Heart left ventricle (tissue), 16 donors: ENCODE data around the gene ABCC6. TPM values are rescaled to one million over a fixed set of nuclear protein-coding genes. Genes with fewer than 3 reads are reported as not detected.
"Not testable (repeated sequence)": the region's sequence is repeated elsewhere in the genome, so short reads cannot be mapped to it uniquely, and the experiment has no call there.

Source experiments
- ATAC-seq, 4 donors: fragments of 200-7000 bp; cut with Tn5 transposase; one replicate each; pipeline ENCODE4 v1.9.1; 2020 to 2022; ENCODE audit warnings: moderate library complexity in 4 of 4, mild to moderate bottlenecking in 3 of 4, moderate number of reproducible peaks in 1 of 4
- DNase-seq, 5 donors: peaks; one replicate each; pipeline ENCODE4 v3.0.0-alpha.2; 2020
- H3K27ac ChIP-seq, 12 donors: fragments of 200-600 bp; sonication (generic) in 4 of 12; one replicate each; pipeline versions ENCODE4 v1.5.0 to v1.8.0; 2016 to 2022; ENCODE audit warnings: mild to moderate bottlenecking in 2 of 12
- H3K27me3 ChIP-seq, 9 donors: fragments of 200-600 bp; sonication (generic) in 2 of 9; one replicate each; pipeline versions ENCODE4 v1.5.1 to v1.8.0; 2016 to 2022; ENCODE audit warnings: mild to moderate bottlenecking in 3 of 9
- H3K36me3 ChIP-seq, 9 donors: fragments of 200-600 bp; sonication (generic) in 2 of 9; one replicate each; pipeline versions ENCODE4 v1.5.0 to v1.8.0; 2018 to 2022; ENCODE audit warnings: mild to moderate bottlenecking in 2 of 9
- H3K4me1 ChIP-seq, 12 donors: fragments of 200-600 bp; sonication (generic) in 4 of 12; one replicate each; pipeline versions ENCODE4 v1.5.0 to v1.8.0; 2016 to 2022; ENCODE audit warnings: mild to moderate bottlenecking in 3 of 12
- H3K4me3 ChIP-seq, 12 donors: fragments of 200-600 bp; sonication (generic) in 4 of 12; one replicate each; pipeline versions ENCODE4 v1.5.0 to v1.8.0; 2017 to 2022; ENCODE audit warnings: mild to moderate bottlenecking in 9 of 12, moderate library complexity in 4 of 12
- H3K9me3 ChIP-seq, 12 donors: fragments of 200-600 bp; sonication (generic) in 4 of 12; one replicate each; pipeline versions ENCODE4 v1.5.0 to v1.8.0; 2016 to 2022; ENCODE audit warnings: mild to moderate bottlenecking in 1 of 12
- CTCF ChIP-seq, 12 donors: fragments of 200-600 bp; sonication (generic) in 4 of 12; IDR thresholded peaks; one replicate each; pipeline versions ENCODE4 v1.5.0 to v1.8.0; 2018 to 2022; ENCODE audit warnings: antibody characterized with exemption in 12 of 12, mild to moderate bottlenecking in 5 of 12
- POLR2A ChIP-seq, 2 donors: fragments of 450-650 bp; IDR thresholded peaks; one replicate each; pipeline ENCODE4 v1.6.1; 2017; ENCODE audit warnings: antibody characterized with exemption in 2 of 2, mild to moderate bottlenecking in 2 of 2, moderate library complexity in 2 of 2
- WGBS, 4 donors: extraction: QIAGEN DNeasy Blood & Tissue Kit in 2 of 4; methylation state at CpG; one replicate each; pipeline versions ENCODE4 v1.1.5 to v1.1.7; 2013 to 2018; 5-methylcytosine and 5-hydroxymethylcytosine counted together
- intact Hi-C, 10 donors: fragments of 100-400 bp; cut with DNase I; formaldehyde crosslinking; loops; one replicate each; pipeline versions ENCODE4 v1.11.1 to v1.14.2; 2022
- polyA plus RNA-seq, 2 donors: library from polyadenylated mRNA; stranded (reverse); fragments of 200-250 nt; gene quantifications; one replicate each; pipeline ENCODE4 v1.2.3, GENCODE V29; 2013
- total RNA-seq, 9 donors: library from RNA; depleted of rRNA in 2 of 9; stranded (reverse); fragments of >200 nt in 2 of 9; fragmentation: NEBNext Ultra II Directional in 3 of 9; extraction: Animal tissue kit (Norgen Biotek cat#: 25700) in 3 of 9; gene quantifications; one replicate each; pipeline versions ENCODE4 v1.1.0 to v1.2.4, GENCODE V29; 2016 to 2023
- donor health status: ischemic (EF 13 %, LVEDD 7.1; RV severe dilation, severe dysfunction).
- donor health status: healthy with polysubstance abuse.
- donor health status: DM: no; HTN: yes; CAD: no.
- donor health status: DM: no; HTN: no; CAD: no.
- donor health status: ischemic (EF 25% LVEDD 6.9; RV normal size, moderate dysfunction).
- donor health status: ischemic (EF 25% LVEDD 5.7; RV mildly dilated, moderate dysfunction).
- donor health status: healthy.
- donor health status: DM: yes; HTN: yes; CAD: no.
- donor health status: ischemic (EF 35%, LVEDD 5.7; RV mildly dilated, moderate dysfunction).
- donor health status: nonischemic (EF 11% LVEDD 7.7; RV severe dilation, severe dysfunction).
- donor health status: DM: yes; HTN: yes; CAD: no.
- donor health status: PGD.
- donor health status: ischemic (EF 29% LVEDD 5.4; RV normal size, mild dysfunction).
- donor health status: nonischemic (EF 23%, LVEDD 6.1; RV moderate dilation, normal function).

ABCC6 gene
- total and polyA plus RNA-seq, 11 donors, result 0.14 to 3.8 (median 1.3) TPM; not detected in 3

- DNase-seq (no peak), ATAC-seq (no peak)
- intact Hi-C loops, result loop anchor here in 1 of 10 donors (5.0 kb wide), 1 partner anchor 38 kb away; no protein-coding TSS in a partner anchor
- peaks cover 0 to 18% (median 10%) of the 10 kb centered on the region in 12 donors for H3K9me3 ChIP-seq
- no peak overlapping the region for H3K27ac ChIP-seq
- TF ChIP-seq CTCF (IDR thresholded peaks at IDR 0.05) (no peak), POLR2A (IDR thresholded peaks at IDR 0.05) (no peak)
- no peaks in the 10 kb centered on the region for H3K27me3 ChIP-seq
- no peaks in the 10 kb centered on the region for H3K36me3 ChIP-seq
- 80 to 82% (median 80%) methylated on average over 14 to 18 of the region's 18 CpGs for WGBS, 4 donors
- no peak overlapping the region for H3K4me3 ChIP-seq
- H3K4me1 ChIP-seq, result peaks cover 0 to 14% (median 6%) of the 10 kb centered on the region in 12 donors
Observed at GRCh38 chr16:16154281-16154951, 68.9 kb downstream of the ABCC6 start.

GRCh38 chr16:16153000-16153399, 70.3 kb downstream of the ABCC6 start:
- H3K36me3 ChIP-seq, DNase-seq, H3K27ac ChIP-seq, H3K9me3 ChIP-seq, H3K4me3 ChIP-seq, H3K27me3 ChIP-seq, ATAC-seq: not testable (repeated sequence)
- WGBS, 4 donors, result 92 to 95% (median 94%) methylated on average over 12 of the region's 12 CpGs
- intact Hi-C loops, result loop anchor here in 1 of 10 donors (5.0 kb wide), 1 partner anchor 39 kb away; no protein-coding TSS in a partner anchor
- H3K4me1 ChIP-seq, result peaks cover 0 to 15% (median 6%) of the 10 kb centered on the region in 12 donors

GRCh38 chr16:16151315-16151714, 72.0 kb downstream of the ABCC6 start:
- H3K4me1 ChIP-seq, result peaks cover 0 to 17% (median 6%) of the 10 kb centered on the region in 12 donors
- DNase-seq (no peak), ATAC-seq (no peak)
- H3K36me3 ChIP-seq, result peaks cover 0 to 3% (median 0%) of the 10 kb centered on the region in 9 donors
- WGBS, 4 donors, result 88 to 92% (median 90%) methylated on average over 8 of the region's 8 CpGs
- no peaks in the 10 kb centered on the region for H3K9me3 ChIP-seq
- no peaks in the 10 kb centered on the region for H3K27me3 ChIP-seq
- intact Hi-C loops, result loop anchor here in 1 of 10 donors (5.0 kb wide), 1 partner anchor 41 kb away; no protein-coding TSS in a partner anchor
- H3K27ac ChIP-seq, result peak overlapping the region in 1 of 12 donors; percentile 83
- TF ChIP-seq POLR2A (IDR thresholded peaks at IDR 0.05) (no peak), CTCF (IDR thresholded peaks at IDR 0.05) (no peak)
- H3K4me3 ChIP-seq, result no peak overlapping the region

- 91 to 96% (median 94%) methylated on average over 4 of the region's 4 CpGs for WGBS, 4 donors
- no peak for DNase-seq
- Histone ChIP-seq H3K4me3 (no peak overlapping the region), H3K4me1 (peaks cover 0 to 18% (median 6%) of the 10 kb centered on the region in 12 donors), H3K36me3 (peaks cover 0 to 4% (median 0%) of the 10 kb centered on the region in 9 donors), H3K9me3 (no peaks in the 10 kb centered on the region), H3K27ac (peak overlapping the region in 5 of 12 donors; percentile 46 to 83 (median 64)), H3K27me3 (no peaks in the 10 kb centered on the region)
- TF ChIP-seq POLR2A (IDR thresholded peaks at IDR 0.05) (no peak), CTCF (IDR thresholded peaks at IDR 0.05) (no peak)
- intact Hi-C loops, result loop anchor here in 1 of 10 donors (5.0 kb wide), 1 partner anchor 41 kb away; no protein-coding TSS in a partner anchor
- no peak for ATAC-seq
Observed at GRCh38 chr16:16150878-16151152, 72.5 kb downstream of the ABCC6 start.
